ENCODE results near the gene AVEN.
"Not testable (repeated sequence)": the region's sequence is repeated elsewhere in the genome, so short reads cannot be mapped to it uniquely, and the experiment has no call there.

AVEN gene

DNA sequence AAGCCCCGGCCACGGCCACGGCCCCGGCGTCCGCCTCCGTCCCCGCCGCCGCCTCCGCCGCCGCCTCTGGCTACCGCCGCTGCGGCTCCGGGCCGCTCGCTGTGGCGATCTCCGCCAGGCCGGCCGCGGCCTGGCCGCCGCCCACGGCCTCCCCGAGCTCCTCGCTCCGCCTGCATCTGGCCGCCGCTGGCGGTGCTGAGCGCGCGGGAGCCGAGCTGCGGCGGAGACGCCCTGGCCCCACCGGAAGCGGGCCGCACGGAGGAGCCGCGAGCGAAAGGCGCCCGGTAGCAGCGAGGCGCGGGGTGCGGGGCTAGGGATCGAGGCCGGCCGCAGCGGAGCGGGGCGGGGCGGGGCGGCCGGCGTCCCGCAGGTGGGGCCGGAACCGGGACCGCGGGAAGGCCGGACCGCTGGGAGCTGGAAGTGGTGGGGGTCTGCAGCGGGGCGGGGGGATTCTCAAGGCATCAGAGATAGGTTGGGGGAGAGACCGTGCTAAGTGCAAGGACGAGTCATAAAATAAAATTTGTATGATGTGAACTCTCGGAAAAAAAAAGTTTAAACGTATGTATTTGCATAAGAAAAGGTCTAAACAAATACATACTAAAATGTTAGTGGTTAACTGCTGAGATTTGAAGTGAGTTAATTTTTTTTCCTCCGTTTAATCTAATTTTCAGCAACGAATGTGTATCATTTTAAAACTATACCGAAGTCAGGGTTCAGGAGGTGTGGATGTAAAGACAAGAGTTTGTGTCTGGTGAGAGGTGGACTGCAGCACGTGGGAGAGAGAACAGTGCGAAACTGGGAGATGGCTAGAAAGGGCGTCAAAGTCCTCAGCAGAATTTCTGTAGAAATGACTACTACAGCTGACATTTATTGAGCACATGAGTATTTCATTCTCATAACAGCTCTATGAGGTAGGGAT, at the start of gene AVEN:
AVEN (minus strand) TSS at position 334 of the 919 bp plus-strand sequence; CDS start at position 176, 158 bp downstream.
- peak; percentile 76 to 81 for ATAC-seq

DNA sequence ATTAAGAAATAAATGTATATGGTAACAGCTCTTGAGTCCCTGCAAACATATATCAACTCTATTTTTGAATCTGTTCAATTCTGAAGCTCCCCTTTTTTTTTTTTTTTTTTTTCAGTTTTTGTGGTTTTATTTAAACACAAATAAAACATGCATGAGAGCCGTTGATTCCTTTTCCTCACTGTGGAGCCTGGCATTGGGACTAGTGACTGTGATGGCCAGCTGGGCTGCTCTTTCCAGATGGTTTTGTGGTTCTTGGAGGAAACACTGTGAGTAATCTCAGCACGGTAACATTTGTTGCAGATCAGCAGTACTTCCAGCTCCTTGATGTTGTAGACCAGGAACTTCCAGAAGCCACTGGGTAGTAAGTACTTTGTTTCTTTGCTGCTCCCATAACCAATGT, 46.7 kb upstream of the AVEN start:
- no peak for ATAC-seq

DNA sequence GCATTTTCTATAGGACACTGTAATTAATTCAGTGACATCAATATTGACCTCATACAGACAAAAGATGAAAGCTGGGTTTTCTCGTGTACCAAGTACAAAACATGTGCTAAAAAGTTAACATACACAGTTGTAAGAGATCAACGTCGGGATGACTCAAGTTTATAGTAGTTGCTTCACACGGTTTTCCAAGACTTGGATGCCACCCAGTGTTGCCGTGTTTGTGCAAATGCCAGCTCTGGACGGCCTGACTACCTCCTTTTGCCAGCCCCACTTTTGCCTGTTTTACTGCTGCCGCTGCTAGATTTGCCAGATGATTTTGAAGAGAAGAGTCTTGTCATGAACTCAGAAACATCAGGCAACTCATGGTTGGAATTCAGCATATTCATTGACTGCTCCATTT, 45.1 kb upstream of the AVEN start:
- no peak for ATAC-seq

DNA sequence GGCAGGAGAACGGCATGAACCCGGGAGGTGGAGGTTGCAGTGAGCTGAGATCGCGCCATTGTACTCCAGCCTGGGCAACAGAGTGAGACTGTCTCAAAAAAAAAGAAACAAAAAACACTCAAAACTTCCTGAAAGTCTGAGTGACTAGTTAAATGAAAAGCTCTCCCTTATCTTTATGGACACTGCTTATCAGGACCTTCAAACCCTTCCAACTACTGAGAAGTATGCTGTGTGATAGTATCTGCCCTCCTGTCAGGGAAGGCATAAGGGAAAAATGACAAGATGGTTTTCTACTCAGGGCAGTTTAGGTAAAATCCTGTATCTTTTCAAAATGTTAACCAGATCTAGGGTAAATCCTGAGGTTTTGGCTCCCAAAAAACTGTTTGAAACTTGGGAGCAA, 40.9 kb upstream of the AVEN start:
- no peak for ATAC-seq

- no peak for ATAC-seq
These were observed 39.9 kb upstream of the AVEN start for GRCh38 chr15:34078900-34079299.

- ATAC-seq = no peak
These were observed 37.8 kb upstream of the AVEN start for GRCh38 chr15:34076785-34077184.

GRCh38 chr15:34070003-34070402, 31.0 kb upstream of the AVEN start:
- ATAC-seq = no peak

GRCh38 chr15:34065941-34066340, 26.9 kb upstream of the AVEN start:
- ATAC-seq = no peak

GRCh38 chr15:34065261-34065660, 26.3 kb upstream of the AVEN start:
- ATAC-seq = no peak

DNA sequence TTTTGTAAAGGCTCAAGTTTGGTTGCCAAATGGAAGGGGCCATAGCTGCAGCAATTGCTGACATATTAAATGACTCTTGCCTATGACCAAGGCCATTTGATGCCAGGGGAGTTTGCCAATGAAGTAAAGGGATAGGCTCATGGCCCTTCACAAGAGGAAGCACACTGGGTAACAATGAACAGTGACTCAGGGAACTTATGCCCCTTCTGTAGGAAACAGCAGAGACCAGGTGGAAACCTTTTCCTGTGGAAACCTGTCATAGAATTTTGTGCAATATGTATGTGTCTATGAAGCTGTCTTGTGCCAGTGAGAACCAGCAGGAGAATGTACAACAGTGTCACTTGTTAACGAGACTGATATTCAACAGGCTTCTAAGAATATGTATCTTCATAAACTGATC, 25.4 kb upstream of the AVEN start:
- ATAC-seq = no peak

- no peak for ATAC-seq
These were observed 20.9 kb upstream of the AVEN start for GRCh38 chr15:34059946-34060345.

DNA sequence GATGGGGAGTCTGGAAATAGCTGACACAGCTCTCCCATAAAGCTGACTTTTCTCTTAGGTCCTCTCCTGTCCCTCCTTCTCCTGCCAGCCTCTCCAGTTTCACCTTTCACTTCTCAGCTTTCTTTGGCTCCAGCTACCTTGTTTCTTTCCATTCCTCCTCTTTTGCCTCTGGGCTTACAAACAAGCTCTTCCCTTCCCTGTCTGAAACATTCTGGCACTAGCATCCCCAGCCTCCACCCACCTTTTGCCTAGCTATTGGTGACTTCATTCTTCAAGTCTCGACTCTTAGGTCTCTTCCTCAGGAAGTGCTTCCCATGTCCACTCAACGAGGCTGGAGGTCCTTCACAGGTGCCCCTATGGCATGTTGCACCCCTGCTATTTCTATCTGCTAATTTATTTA, 20.5 kb upstream of the AVEN start:
- no peak for ATAC-seq

GRCh38 chr15:34056911-34057310, 17.9 kb upstream of the AVEN start:
- no peak for ATAC-seq

- ATAC-seq = no peak
These were observed 17.0 kb upstream of the AVEN start for GRCh38 chr15:34055868-34056595.

DNA sequence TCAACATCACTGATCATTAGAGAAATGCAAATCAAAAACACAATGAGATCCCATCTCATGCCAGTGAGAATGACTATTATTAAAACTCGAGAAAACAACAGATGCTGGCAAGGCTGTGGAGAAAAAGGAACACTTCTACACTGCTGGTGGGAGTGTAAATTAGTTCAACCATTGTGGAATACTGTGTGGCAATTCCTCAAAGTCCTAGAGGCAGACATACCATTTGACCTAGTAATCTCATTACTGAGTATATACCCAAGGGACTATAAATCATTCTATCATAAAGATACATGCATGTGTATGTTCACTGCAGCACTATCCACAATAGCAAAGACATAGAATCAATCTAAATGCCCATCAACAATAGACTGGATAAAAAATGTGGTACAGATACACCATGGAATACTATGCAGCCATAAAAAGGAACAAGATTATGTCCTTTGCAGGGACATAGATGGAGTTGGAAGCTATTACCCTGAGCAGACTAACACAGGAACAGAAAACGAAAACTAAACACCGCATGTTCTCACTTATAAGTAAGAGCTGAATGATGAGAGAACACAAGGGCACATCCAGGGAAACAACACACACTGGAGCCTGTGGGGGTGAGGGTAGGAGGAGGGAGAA, 15.2 kb upstream of the AVEN start:
- no peak for ATAC-seq

DNA sequence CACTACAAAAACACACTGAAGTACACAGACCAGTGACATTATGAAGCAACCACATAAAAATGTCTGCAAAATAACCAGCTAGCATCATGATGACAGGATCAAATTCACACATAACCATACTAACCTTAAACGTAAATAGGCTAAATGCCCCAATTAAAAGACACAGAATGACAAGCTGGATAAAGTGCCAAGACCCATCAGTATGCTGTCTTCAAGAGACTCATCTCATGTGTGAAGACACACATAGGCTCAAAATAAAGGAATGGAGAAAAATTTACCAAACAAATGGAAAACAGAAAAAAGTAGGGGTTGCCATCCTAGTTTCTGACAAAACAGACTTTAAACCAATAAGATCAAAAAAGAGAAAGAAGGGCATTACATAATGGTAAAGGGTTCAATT, 11.4 kb upstream of the AVEN start:
- not testable (repeated sequence) for ATAC-seq

DNA sequence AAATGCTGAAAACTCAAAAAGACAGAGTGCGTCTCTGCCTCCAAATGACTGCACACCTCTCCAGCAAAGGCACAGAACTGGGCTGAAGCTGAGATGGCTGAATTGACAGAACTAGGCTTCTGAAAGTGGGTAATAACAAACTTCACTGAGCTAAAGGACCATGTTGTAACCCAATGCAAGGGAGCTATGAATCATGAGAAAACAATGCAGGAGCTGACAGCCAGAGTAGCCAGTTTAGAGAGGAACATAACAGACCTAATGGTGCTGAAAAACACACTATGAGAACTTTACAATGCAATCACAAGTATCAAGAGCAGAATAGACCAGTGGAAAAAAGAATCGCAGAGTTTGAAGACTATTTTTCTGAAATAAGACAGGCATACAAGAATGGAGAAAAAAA, 10.1 kb upstream of the AVEN start:
- no peak for ATAC-seq

GRCh38 chr15:34047893-34048775, 9.1 kb upstream of the AVEN start:
- no peak for ATAC-seq

DNA sequence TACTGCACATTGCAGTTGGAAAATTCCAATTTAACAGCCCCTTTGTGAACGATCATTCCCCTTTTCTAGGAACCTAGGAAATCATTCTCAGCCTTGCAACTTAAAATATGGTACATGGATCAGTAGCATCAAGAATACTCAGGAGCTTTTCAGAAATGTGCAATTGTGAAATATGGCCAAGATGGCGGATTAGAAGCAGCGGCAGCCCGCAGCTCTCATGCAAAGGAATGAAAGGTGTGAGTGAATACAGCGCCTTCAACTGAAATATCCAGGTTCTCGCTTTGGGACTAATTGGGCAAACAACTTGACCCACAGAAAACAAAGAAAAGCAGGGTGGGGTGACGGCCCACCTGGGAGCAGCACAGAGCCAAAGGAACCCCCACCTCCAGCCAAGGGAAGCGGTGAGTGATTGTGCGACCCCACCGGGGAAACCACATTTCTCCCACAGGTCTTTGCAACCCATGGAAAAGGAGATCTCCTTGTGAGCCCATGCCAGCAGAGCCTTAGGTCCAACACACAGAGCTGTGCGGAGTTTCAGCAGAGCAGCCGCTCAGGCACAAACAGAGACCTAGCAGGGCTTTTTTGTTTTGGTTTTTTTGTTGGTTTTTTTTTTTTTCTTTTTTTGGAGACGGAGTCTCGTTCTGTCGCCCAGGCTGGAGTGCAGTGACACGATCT, 7.6 kb upstream of the AVEN start:
- ATAC-seq = no peak

DNA sequence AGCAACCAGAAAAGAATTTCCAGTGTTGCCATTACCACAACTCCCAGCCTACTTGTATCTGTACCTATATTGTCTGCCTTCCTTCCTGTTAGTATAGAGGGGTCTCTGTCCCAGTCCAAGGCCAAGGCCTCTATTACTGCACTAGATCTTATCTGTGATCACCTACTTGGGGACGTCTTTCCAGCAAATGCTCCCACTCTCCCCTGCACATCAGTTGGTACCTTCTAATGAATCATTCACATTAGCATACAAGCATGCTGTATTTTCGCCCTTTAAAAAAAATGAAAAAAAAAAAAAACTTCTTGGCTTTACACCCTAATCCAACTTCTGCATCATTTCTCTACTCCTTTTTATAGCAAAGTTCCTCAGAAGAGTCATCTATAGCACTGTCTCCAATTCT, 4.8 kb upstream of the AVEN start:
- ATAC-seq = no peak

GRCh38 chr15:34043391-34043790, 4.4 kb upstream of the AVEN start:
- no peak for ATAC-seq

DNA sequence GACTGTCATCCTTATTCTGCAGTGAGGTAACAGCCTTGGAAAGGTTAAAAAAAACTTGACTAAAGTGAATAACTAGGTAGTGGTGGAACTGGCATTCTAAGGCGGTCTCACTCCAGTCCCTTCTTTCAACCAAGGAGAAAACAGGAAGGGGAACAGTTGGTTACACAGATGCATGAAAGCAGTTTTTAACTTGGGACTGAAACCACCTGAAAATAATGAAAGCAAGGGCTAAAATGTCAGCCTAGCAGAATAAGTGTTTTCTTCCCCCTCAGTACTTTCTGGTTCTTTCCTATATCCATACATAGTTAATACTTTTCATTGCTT, 748 bp upstream of the AVEN start:
- ATAC-seq = no peak

All from activated CD4-positive, CD25-positive, alpha-beta regulatory T cell treated with anti-CD3 and anti-CD28 coated beads, Interleukin-2, amount 50 U/mL, for 24 hours (primary cell).